ENCODE data around the gene SOD3.

- TF ChIP-seq GATA2 (IDR thresholded peaks at IDR 0.05; ENCODE audit: low read depth, low read length): no peak
- no peak for TF ChIP-seq GATA3 (IDR thresholded peaks at IDR 0.05; ENCODE audit: low read depth, low read length)
These were observed 2.8 kb downstream of the SOD3 start for GRCh38 chr4:24798036-24798610.
